Osteoblast (primary cell): ENCODE data around the gene GLO1. TPM values are rescaled to one million over a fixed set of nuclear protein-coding genes. Genes with fewer than 3 reads are reported as not detected.

Experiments used
- DNase-seq: peaks from one replicate; pipeline ENCODE4 v3.0.0; 2011; ENCODE audit warnings: low spot score, mixed read lengths; ENCODE audit not compliant: insufficient read length; ENCODE audit errors: missing footprints
- H2AFZ ChIP-seq: 2 replicates; pipeline ENCODE4 v1.6.0; 2011; ENCODE audit warnings: mild to moderate bottlenecking, low read length
- H3K27ac ChIP-seq: 2 replicates; pipeline ENCODE4 v1.5.1; 2011; ENCODE audit warnings: mild to moderate bottlenecking, low read depth, low read length, moderate library complexity
- H3K27me3 ChIP-seq: 2 replicates; pipeline ENCODE4 v1.6.0; 2012; ENCODE audit warnings: mild to moderate bottlenecking, control low read depth, inconsistent platforms, low read length, moderate library complexity; ENCODE audit not compliant: insufficient read depth
- H3K36me3 ChIP-seq: 2 replicates; pipeline ENCODE4 v1.5.1; 2011; ENCODE audit warnings: mild to moderate bottlenecking, low read length, control low read depth, moderate library complexity; ENCODE audit not compliant: insufficient read depth
- H3K4me1 ChIP-seq: 2 replicates; pipeline ENCODE4 v1.5.1; 2011; ENCODE audit warnings: mild to moderate bottlenecking, low read length, control low read depth, moderate library complexity; ENCODE audit not compliant: insufficient read depth
- H3K4me2 ChIP-seq: 2 replicates; pipeline ENCODE4 v1.6.0; 2011; ENCODE audit warnings: mild to moderate bottlenecking, low read length; ENCODE audit not compliant: insufficient read depth
- H3K4me3 ChIP-seq: fragments of 200-600 bp; sonication (generic); 3 replicates; pipeline ENCODE4 v1.5.1; 2012; ENCODE audit warnings: mild to moderate bottlenecking, low read length, inconsistent platforms; ENCODE audit not compliant: insufficient read depth
- H3K79me2 ChIP-seq: 2 replicates; pipeline ENCODE4 v1.6.0; 2012; ENCODE audit warnings: mild to moderate bottlenecking, low read length, control low read depth, inconsistent platforms; ENCODE audit not compliant: insufficient read depth
- H3K9me3 ChIP-seq: 2 replicates; pipeline ENCODE4 v1.5.1; 2011; ENCODE audit warnings: low read depth, low read length, control low read depth
- H4K20me1 ChIP-seq: 2 replicates; pipeline ENCODE4 v1.6.0; 2012; ENCODE audit warnings: mild to moderate bottlenecking, low read length, control low read depth; ENCODE audit not compliant: insufficient read depth
- total RNA-seq: library from RNA; depleted of rRNA; stranded (reverse); fragments of >200 nt; gene quantifications from 2 replicates; pipeline ENCODE4 v1.2.3, GENCODE V29; 2012
- TF ChIP-seq, protein P1 (sequence below): IDR thresholded peaks from 2 replicates; pipeline ENCODE4 v1.5.1; 2011; ENCODE audit warnings: mild to moderate bottlenecking, low read depth, low read length, moderate library complexity; ENCODE audit errors: extremely low read depth

Gene GLO1
- total RNA-seq, 1 donor: 101 TPM

GRCh38 chr6:38688579-38689087 lies 14.3 kb downstream of the GLO1 start:
- Histone ChIP-seq H3K9me3 (no peaks in the 10 kb centered on the region), H3K27me3 (no peaks in the 10 kb centered on the region), H4K20me1 (peaks cover 10% of the 10 kb centered on the region), H3K27ac (no peak overlapping the region), H3K4me1 (no peaks in the 10 kb centered on the region), H3K36me3 (peaks cover 5% of the 10 kb centered on the region), H2AFZ (no peak overlapping the region), H3K79me2 (peaks cover 62% of the 10 kb centered on the region), H3K4me2 (no peak overlapping the region), H3K4me3 (no peak overlapping the region)
- no peak for DNase-seq
- TF ChIP-seq, protein P1, sequence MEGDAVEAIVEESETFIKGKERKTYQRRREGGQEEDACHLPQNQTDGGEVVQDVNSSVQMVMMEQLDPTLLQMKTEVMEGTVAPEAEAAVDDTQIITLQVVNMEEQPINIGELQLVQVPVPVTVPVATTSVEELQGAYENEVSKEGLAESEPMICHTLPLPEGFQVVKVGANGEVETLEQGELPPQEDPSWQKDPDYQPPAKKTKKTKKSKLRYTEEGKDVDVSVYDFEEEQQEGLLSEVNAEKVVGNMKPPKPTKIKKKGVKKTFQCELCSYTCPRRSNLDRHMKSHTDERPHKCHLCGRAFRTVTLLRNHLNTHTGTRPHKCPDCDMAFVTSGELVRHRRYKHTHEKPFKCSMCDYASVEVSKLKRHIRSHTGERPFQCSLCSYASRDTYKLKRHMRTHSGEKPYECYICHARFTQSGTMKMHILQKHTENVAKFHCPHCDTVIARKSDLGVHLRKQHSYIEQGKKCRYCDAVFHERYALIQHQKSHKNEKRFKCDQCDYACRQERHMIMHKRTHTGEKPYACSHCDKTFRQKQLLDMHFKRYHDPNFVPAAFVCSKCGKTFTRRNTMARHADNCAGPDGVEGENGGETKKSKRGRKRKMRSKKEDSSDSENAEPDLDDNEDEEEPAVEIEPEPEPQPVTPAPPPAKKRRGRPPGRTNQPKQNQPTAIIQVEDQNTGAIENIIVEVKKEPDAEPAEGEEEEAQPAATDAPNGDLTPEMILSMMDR: no peak

DNA sequence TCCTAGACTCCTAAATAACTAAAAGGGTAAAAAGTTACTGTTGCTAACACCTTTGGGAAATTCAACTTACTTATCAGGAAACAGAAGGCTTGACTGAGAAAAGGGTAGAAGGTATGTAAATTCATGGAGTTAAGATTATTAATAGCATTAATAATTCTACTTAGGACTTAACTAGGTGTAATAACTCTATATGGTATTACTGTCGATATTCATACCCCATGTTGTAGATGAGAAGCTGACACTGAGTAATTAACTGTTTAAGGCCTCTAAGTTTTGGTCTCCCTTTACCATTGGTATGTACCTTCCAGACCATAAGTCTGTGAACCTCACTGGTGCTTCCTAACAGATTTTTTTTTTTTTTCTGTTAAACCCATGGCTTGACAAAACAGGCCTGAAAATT lies 15.4 kb downstream of the GLO1 start:
- H3K9me3 ChIP-seq: no peaks in the 10 kb centered on the region
- TF ChIP-seq, protein P1: no peak
- no peaks in the 10 kb centered on the region for H3K27me3 ChIP-seq
- H3K4me1 ChIP-seq: no peaks in the 10 kb centered on the region
- DNase-seq: no peak
- no peak overlapping the region for H3K4me3 ChIP-seq
- peaks cover 14% of the 10 kb centered on the region for H3K36me3 ChIP-seq
- H3K4me2 ChIP-seq: no peak overlapping the region
- H3K79me2 ChIP-seq: peaks cover 54% of the 10 kb centered on the region
- H4K20me1 ChIP-seq: peaks cover 10% of the 10 kb centered on the region
- no peak overlapping the region for H2AFZ ChIP-seq
- no peak overlapping the region for H3K27ac ChIP-seq

DNA sequence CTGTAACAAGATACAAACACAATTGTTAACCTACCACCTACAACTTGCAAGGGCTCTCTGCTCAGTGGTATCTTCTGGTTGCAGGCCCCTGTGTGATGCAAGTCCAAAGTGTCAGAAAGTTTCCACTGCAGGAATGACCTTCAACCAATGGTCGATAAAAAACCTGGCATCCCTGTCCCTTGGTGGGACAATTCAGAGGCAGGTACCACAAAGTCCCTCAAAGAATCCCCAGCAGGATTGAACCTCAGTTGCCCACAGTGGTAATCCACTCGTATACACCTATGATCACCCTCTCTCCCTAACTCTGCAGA lies 15.9 kb downstream of the GLO1 start:
- Histone ChIP-seq H3K36me3 (peaks cover 15% of the 10 kb centered on the region), H3K27me3 (no peaks in the 10 kb centered on the region), H2AFZ (no peak overlapping the region), H3K79me2 (peaks cover 50% of the 10 kb centered on the region), H3K4me3 (no peak overlapping the region), H3K4me2 (no peak overlapping the region), H3K9me3 (no peaks in the 10 kb centered on the region), H3K4me1 (no peaks in the 10 kb centered on the region), H3K27ac (no peak overlapping the region), H4K20me1 (peaks cover 10% of the 10 kb centered on the region)
- TF ChIP-seq, protein P1: no peak
- no peak for DNase-seq

DNA sequence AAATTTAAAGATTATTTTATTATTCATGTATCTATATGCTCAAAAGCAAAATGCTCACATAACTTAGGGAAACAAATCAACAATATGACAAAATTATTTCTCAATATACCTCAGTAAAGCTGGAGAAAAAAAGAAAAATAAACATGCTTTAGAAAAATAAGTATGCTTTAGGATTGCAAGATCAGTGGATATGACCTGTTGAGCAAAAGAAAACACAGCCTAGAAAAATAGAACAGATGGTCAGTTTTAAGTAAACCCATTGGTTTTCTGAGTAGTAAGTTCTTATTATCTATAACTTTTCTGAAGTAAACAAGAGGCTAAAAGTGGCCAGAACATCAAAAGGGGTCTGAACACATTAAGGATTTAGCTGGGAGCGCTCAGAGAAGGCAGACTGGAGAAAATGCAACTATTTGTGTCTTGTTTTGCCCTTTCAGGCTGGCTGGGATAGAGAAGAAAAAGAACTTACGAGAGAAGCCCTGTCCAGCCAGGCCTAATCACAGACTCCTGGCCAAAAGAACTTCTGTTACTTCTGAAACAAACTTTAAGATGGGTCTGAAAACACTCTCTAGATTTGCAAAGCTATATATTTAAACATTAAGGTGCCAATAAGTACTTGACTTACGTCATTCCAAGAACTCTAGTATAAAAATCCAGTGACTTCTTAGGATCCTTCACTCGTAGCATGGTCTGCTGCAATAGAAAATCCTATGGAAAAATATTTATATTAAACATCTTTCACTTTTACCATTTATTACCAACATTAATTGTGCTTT lies 16.5 kb downstream of the GLO1 start:
- Histone ChIP-seq H3K79me2 (peaks cover 45% of the 10 kb centered on the region), H3K27me3 (no peaks in the 10 kb centered on the region), H3K36me3 (peaks cover 20% of the 10 kb centered on the region), H4K20me1 (peaks cover 10% of the 10 kb centered on the region), H2AFZ (no peak overlapping the region), H3K9me3 (no peaks in the 10 kb centered on the region), H3K4me3 (no peak overlapping the region), H3K4me1 (no peaks in the 10 kb centered on the region), H3K4me2 (no peak overlapping the region), H3K27ac (no peak overlapping the region)
- no peak for DNase-seq
- TF ChIP-seq, protein P1: no peak
